Neural cell (in vitro differentiated cells): ENCODE measurements around the gene GPS2. TPM values are rescaled to one million over a fixed set of nuclear protein-coding genes. Genes with fewer than 3 reads are reported as not detected.
"Not testable (repeated sequence)": the region's sequence is repeated elsewhere in the genome, so short reads cannot be mapped to it uniquely, and the experiment has no call there.

Source experiments
- H2AFZ ChIP-seq: fragments of 200-600, 300-800 bp; sonication (generic), shearing (Covaris generic); 2 replicates; pipeline ENCODE4 v1.6.0; 2014; ENCODE audit warnings: low read depth, mild to moderate bottlenecking, antibody characterized with exemption, low read length, moderate library complexity
- H3F3A ChIP-seq: fragments of 200-600 bp; shearing (Covaris generic); 2 replicates; pipeline ENCODE4 v1.6.1; 2016; ENCODE audit warnings: mild to moderate bottlenecking, moderate library complexity, mixed read lengths, antibody characterized with exemption, low read length; ENCODE audit not compliant: insufficient read depth, poor library complexity, severe bottlenecking
- H3K27ac ChIP-seq: fragments of 200-600, 300-800 bp; sonication (generic), shearing (Covaris generic); 2 replicates; pipeline ENCODE4 v1.5.1; 2014; ENCODE audit warnings: mild to moderate bottlenecking, low read length, moderate library complexity
- H3K27me3 ChIP-seq: fragments of 300-800, 200-600 bp; sonication (generic), shearing (Covaris generic); 2 replicates; pipeline ENCODE4 v1.6.0; 2014; ENCODE audit warnings: mild to moderate bottlenecking, low read depth, low read length, moderate library complexity; ENCODE audit not compliant: insufficient read depth
- H3K36me3 ChIP-seq: fragments of 300-800, 200-600 bp; sonication (generic), shearing (Covaris generic); 2 replicates; pipeline ENCODE4 v1.5.1; 2014; ENCODE audit warnings: mild to moderate bottlenecking, antibody characterized with exemption, low read length, moderate library complexity; ENCODE audit not compliant: insufficient read depth
- H3K4me2 ChIP-seq: fragments of 300-800, 200-600 bp; sonication (generic), shearing (Covaris generic); 2 replicates; pipeline ENCODE4 v1.6.0; 2014; ENCODE audit warnings: mild to moderate bottlenecking, low read length
- H3K4me3 ChIP-seq: fragments of 300-800, 200-600 bp; sonication (generic), shearing (Covaris generic); 2 replicates; pipeline ENCODE4 v1.5.1; 2014; ENCODE audit warnings: mild to moderate bottlenecking, low read length, moderate library complexity
- H3K79me2 ChIP-seq: fragments of 200-600 bp; shearing (Covaris generic); replicated peaks from 2 replicates; pipeline ENCODE4 v1.6.0; 2014; ENCODE audit warnings: mild to moderate bottlenecking, low read length, moderate library complexity; ENCODE audit not compliant: insufficient read depth
- H3K9ac ChIP-seq: fragments of 300-800, 200-600 bp; sonication (generic), shearing (Covaris generic); 2 replicates; pipeline ENCODE4 v1.6.1; 2016; ENCODE audit warnings: mild to moderate bottlenecking, low read length, mixed read lengths
- H3K9me2 ChIP-seq: fragments of 200-600 bp; shearing (Covaris generic); 2 replicates; pipeline ENCODE4 v1.6.1; 2016; ENCODE audit warnings: mild to moderate bottlenecking, low read length, mixed read lengths; ENCODE audit not compliant: insufficient read depth
- H3K9me3 ChIP-seq: fragments of 200-600, 300-800 bp; sonication (generic), shearing (Covaris generic); 2 replicates; pipeline ENCODE4 v1.6.1; 2016; ENCODE audit warnings: mild to moderate bottlenecking, mixed run types, low read length, moderate library complexity, mixed read lengths
- H4K20me1 ChIP-seq: fragments of 200-600 bp; shearing (Covaris generic); 2 replicates; pipeline ENCODE4 v1.6.1; 2016; ENCODE audit warnings: mild to moderate bottlenecking, mixed run types; ENCODE audit not compliant: insufficient read depth
- CTCF ChIP-seq: fragments of 450-650 bp; IDR thresholded peaks from 2 replicates; pipeline ENCODE4 v1.5.1; 2014; ENCODE audit warnings: antibody characterized with exemption, mild to moderate bottlenecking, moderate library complexity; ENCODE audit not compliant: poor library complexity, severe bottlenecking
- EP300 ChIP-seq: fragments of 450-650 bp; conservative IDR thresholded peaks from 2 replicates; pipeline ENCODE4 v1.6.1; 2014; ENCODE audit warnings: antibody characterized with exemption, mild to moderate bottlenecking, moderate library complexity; ENCODE audit not compliant: poor library complexity, severe bottlenecking
- EZH2 ChIP-seq: fragments of 200-600, 300-800 bp; shearing (Covaris generic), sonication (generic); IDR thresholded peaks from 2 replicates; pipeline ENCODE4 v1.6.1; 2014; ENCODE audit warnings: antibody characterized with exemption, low read length, borderline replicate concordance, mild to moderate bottlenecking; ENCODE audit not compliant: insufficient read depth, poor library complexity, severe bottlenecking
- MXI1 ChIP-seq: fragments of 450-650 bp; conservative IDR thresholded peaks from 2 replicates; pipeline ENCODE4 v1.6.1; 2014; ENCODE audit warnings: antibody characterized with exemption, mild to moderate bottlenecking; ENCODE audit not compliant: poor library complexity, severe bottlenecking
- POLR2AphosphoS5 ChIP-seq: IDR thresholded peaks from 2 replicates; pipeline ENCODE4 v1.6.1; 2012
- RAD21 ChIP-seq: fragments of 450-650 bp; conservative IDR thresholded peaks from 2 replicates; pipeline ENCODE4 v1.6.1; 2014; ENCODE audit warnings: antibody characterized with exemption, mild to moderate bottlenecking, moderate library complexity
- REST ChIP-seq: IDR thresholded peaks from 2 replicates; pipeline ENCODE4 v1.6.1; 2012; ENCODE audit warnings: borderline replicate concordance
- SMC3 ChIP-seq: fragments of 450-650 bp; conservative IDR thresholded peaks from 2 replicates; pipeline ENCODE4 v1.6.1; 2014; ENCODE audit warnings: antibody characterized with exemption, mild to moderate bottlenecking, moderate library complexity; ENCODE audit not compliant: poor library complexity
- TAF1 ChIP-seq: IDR thresholded peaks from 2 replicates; pipeline ENCODE4 v1.6.1; 2012; ENCODE audit warnings: low read depth
- polyA plus RNA-seq: library from polyadenylated mRNA; depleted of rRNA; stranded (reverse); fragments of >200 nt; gene quantifications from 2 replicates; pipeline ENCODE4 v1.2.3, GENCODE V29; 2014

GPS2 gene
- polyA plus RNA-seq, 1 donor from 2014 or later, result 108 TPM

- Histone ChIP-seq H3K36me3 (no peaks in the 10 kb centered on the region), H3K27ac (no peak overlapping the region), H2AFZ (no peak overlapping the region), H3F3A (no peaks in the 10 kb centered on the region), H3K79me2 (no peaks in the 10 kb centered on the region), H4K20me1 (no peaks in the 10 kb centered on the region), H3K9me2 (no peaks in the 10 kb centered on the region), H3K9me3 (no peaks in the 10 kb centered on the region), H3K27me3 (no peaks in the 10 kb centered on the region), H3K9ac (no peak overlapping the region), H3K4me3 (no peak overlapping the region), H3K4me2 (no peak overlapping the region)
- TF ChIP-seq EZH2 (no peak), REST (no peak), CTCF (no peak), TAF1 (no peak), MXI1 (no peak), POLR2AphosphoS5 (no peak), SMC3 (no peak), EP300 (no peak), RAD21 (no peak)
Measured at GRCh38 chr17:7334938-7335538, 19.9 kb upstream of the GPS2 start.

- H2AFZ ChIP-seq, H3K4me2 ChIP-seq, H3F3A ChIP-seq, H3K27ac ChIP-seq, H4K20me1 ChIP-seq, H3K4me3 ChIP-seq, H3K36me3 ChIP-seq, H3K9me3 ChIP-seq, H3K27me3 ChIP-seq, H3K79me2 ChIP-seq, H3K9ac ChIP-seq, H3K9me2 ChIP-seq: not testable (repeated sequence)
Measured at GRCh38 chr17:7332600-7333069, 17.5 kb upstream of the GPS2 start.

GRCh38 chr17:7332111-7332510 is 17.0 kb upstream of the GPS2 start:
- Histone ChIP-seq H3F3A (no peaks in the 10 kb centered on the region), H3K9ac (no peak overlapping the region), H3K4me3 (no peak overlapping the region), H3K9me3 (no peaks in the 10 kb centered on the region), H3K79me2 (peaks cover 9% of the 10 kb centered on the region), H3K36me3 (no peaks in the 10 kb centered on the region), H3K27me3 (no peaks in the 10 kb centered on the region), H2AFZ (no peak overlapping the region), H3K4me2 (no peak overlapping the region), H4K20me1 (no peaks in the 10 kb centered on the region), H3K9me2 (no peaks in the 10 kb centered on the region), H3K27ac (no peak overlapping the region)
- TF ChIP-seq SMC3 (no peak), TAF1 (no peak), CTCF (no peak), MXI1 (no peak), POLR2AphosphoS5 (no peak), EP300 (no peak), REST (no peak), RAD21 (no peak), EZH2 (no peak)
